GM12872 (cell line): Measurements from ENCODE around the gene YOD1.

Source experiments
- CTCF ChIP-seq: IDR thresholded peaks from 3 replicates; pipeline ENCODE4 v1.5.1; 2011; ENCODE audit warnings: low read depth, mild to moderate bottlenecking, low read length, moderate library complexity; ENCODE audit not compliant: insufficient read depth

Gene YOD1

GRCh38 chr1:207001492-207002245 is 49.3 kb downstream of the YOD1 start:
- TF ChIP-seq CTCF = no peak

- no peak for TF ChIP-seq CTCF
Observed at GRCh38 chr1:207000651-207001291, 50.2 kb downstream of the YOD1 start.

GRCh38 chr1:206998816-206999215 is 52.2 kb downstream of the YOD1 start:
- TF ChIP-seq CTCF = no peak
